Lung (tissue), 12 donors: ENCODE results near the gene DNAH12. TPM values are rescaled to one million over a fixed set of nuclear protein-coding genes. Genes with fewer than 3 reads are reported as not detected.

Experiments used
- ATAC-seq: fragments of 200-7000 bp; cut with Tn5 transposase; one replicate; pipeline ENCODE4 v1.9.1; 2020; ENCODE audit warnings: moderate number of reproducible peaks; ENCODE audit not compliant: insufficient read depth, low FRiP score
- DNase-seq, 3 donors: peaks; one replicate each; pipeline ENCODE4 v3.0.0-alpha.2; 2013 to 2017
- H3K27ac ChIP-seq, 2 donors: one replicate each; pipeline ENCODE4 v1.5.1; 2013; ENCODE audit warnings: mild to moderate bottlenecking in 2 of 2, moderate library complexity in 2 of 2, control low read depth in 1 of 2, inconsistent platforms in 1 of 2, low read depth in 1 of 2, low read length in 1 of 2
- H3K27me3 ChIP-seq, 3 donors: one replicate each; pipeline ENCODE4 v1.5.1; 2013; ENCODE audit warnings: low read length in 2 of 3; ENCODE audit not compliant: control insufficient read depth in 3 of 3, insufficient read depth in 3 of 3
- H3K36me3 ChIP-seq, 4 donors: one replicate each; pipeline ENCODE4 v1.5.1; 2013; ENCODE audit warnings: low read length in 4 of 4, mild to moderate bottlenecking in 1 of 4, moderate library complexity in 1 of 4; ENCODE audit not compliant: control insufficient read depth in 4 of 4, insufficient read depth in 4 of 4
- H3K4me1 ChIP-seq, 5 donors: one replicate each; pipeline ENCODE4 v1.5.1; 2013; ENCODE audit warnings: low read length in 5 of 5, mild to moderate bottlenecking in 2 of 5, moderate library complexity in 1 of 5; ENCODE audit not compliant: control insufficient read depth in 5 of 5, insufficient read depth in 5 of 5
- H3K4me3 ChIP-seq: one replicate; pipeline ENCODE4 v1.5.1; 2013; ENCODE audit warnings: mild to moderate bottlenecking, control low read depth, moderate library complexity
- H3K9ac ChIP-seq, 2 donors: one replicate each; pipeline ENCODE4 v1.5.1; 2013; ENCODE audit warnings: low read length in 2 of 2, control low read depth in 1 of 2; ENCODE audit not compliant: insufficient read depth in 1 of 2
- H3K9me3 ChIP-seq, 4 donors: one replicate each; pipeline ENCODE4 v1.5.1; 2013; ENCODE audit warnings: low read length in 3 of 4, mild to moderate bottlenecking in 1 of 4, moderate library complexity in 1 of 4; ENCODE audit not compliant: control insufficient read depth in 4 of 4, insufficient read depth in 3 of 4
- CTCF ChIP-seq: IDR thresholded peaks from 2 replicates; pipeline ENCODE4 v1.5.1; 2012; ENCODE audit warnings: mild to moderate bottlenecking; ENCODE audit errors: control extremely low read depth, extremely low read depth
- WGBS, 2 donors: extraction: QIAGEN DNeasy Blood & Tissue Kit; methylation state at CpG; one replicate each; pipeline ENCODE4 v1.1.7; 2013; 5-methylcytosine and 5-hydroxymethylcytosine counted together
- polyA plus RNA-seq, 2 donors: library from polyadenylated mRNA; stranded (reverse); fragments of 200-250 nt; gene quantifications; one replicate each; pipeline ENCODE4 v1.2.1, GENCODE V29; 2013
- total RNA-seq, 2 donors: library from RNA; depleted of rRNA in 1 of 2; stranded (reverse); fragments of >200 nt in 1 of 2; gene quantifications; one replicate each; pipeline ENCODE4 v1.2.1, GENCODE V29; 2014 to 2021
- donor health status: control.
- donor health status: control.
- donor health status: Bipolar disorder and iron deficiency.
- donor health status: healthy.
- donor health status: DM: yes; HTN: yes; CAD: no.

Gene DNAH12
- total and polyA plus RNA-seq, 4 donors: 3.3 to 37.8 (median 10.7) TPM

- WGBS, 2 donors: 88 to 89% methylated on average over 5 to 7 of the region's 7 CpGs
- ATAC-seq: no peak
- Histone ChIP-seq H3K4me3 (no peak overlapping the region), H3K27me3 (no peaks in the 10 kb centered on the region), H3K4me1 (peaks cover 0 to 11% (median 0%) of the 10 kb centered on the region in 5 donors), H3K36me3 (peaks cover 12 to 19% (median 16%) of the 10 kb centered on the region in 4 donors), H3K27ac (no peak overlapping the region), H3K9ac (no peak overlapping the region), H3K9me3 (no peaks in the 10 kb centered on the region)
- TF ChIP-seq CTCF: no peak
- no peak for DNase-seq
Measured at GRCh38 chr3:57582474-57583168, 38.5 kb upstream of the DNAH12 start.

- no peaks in the 10 kb centered on the region for H3K27me3 ChIP-seq
- H3K36me3 ChIP-seq: peaks cover 19 to 31% (median 25%) of the 10 kb centered on the region in 4 donors
- no peak for DNase-seq
- no peak overlapping the region for H3K4me3 ChIP-seq
- peaks cover 2 to 9% (median 6%) of the 10 kb centered on the region in 5 donors for H3K4me1 ChIP-seq
- no peak for ATAC-seq
- H3K27ac ChIP-seq: no peak overlapping the region
- TF ChIP-seq CTCF: no peak
- 95 to 96% methylated on average over 9 of the region's 9 CpGs for WGBS, 2 donors
- H3K9ac ChIP-seq: no peak overlapping the region
- no peaks in the 10 kb centered on the region for H3K9me3 ChIP-seq
Measured at GRCh38 chr3:57577801-57578200, 33.7 kb upstream of the DNAH12 start.

GRCh38 chr3:57575966-57576626 is 32.0 kb upstream of the DNAH12 start:
- no peak overlapping the region for H3K9ac ChIP-seq
- H3K9me3 ChIP-seq: no peaks in the 10 kb centered on the region
- DNase-seq (no peak), ATAC-seq (no peak)
- H3K27ac ChIP-seq: no peak overlapping the region
- WGBS, 2 donors: 69 to 74% methylated on average over 3 of the region's 3 CpGs
- no peak for TF ChIP-seq CTCF
- peaks cover 2 to 9% (median 6%) of the 10 kb centered on the region in 5 donors for H3K4me1 ChIP-seq
- no peak overlapping the region for H3K4me3 ChIP-seq
- peaks cover 18 to 34% (median 23%) of the 10 kb centered on the region in 4 donors for H3K36me3 ChIP-seq
- H3K27me3 ChIP-seq: no peaks in the 10 kb centered on the region
